Thymus (tissue), 11 donors: ENCODE results near the gene ARHGEF6. TPM values are rescaled to one million over a fixed set of nuclear protein-coding genes. Genes with fewer than 3 reads are reported as not detected.

ENCODE experiments used
- DNase-seq, 9 donors: peaks; one replicate each; pipeline ENCODE4 v3.0.0-alpha.2; 2013; ENCODE audit warnings: low spot score in 9 of 9, low read depth in 6 of 9, missing footprints in 1 of 9
- H3K27ac ChIP-seq, 2 donors: one replicate each; pipeline ENCODE4 v1.5.1; 2013; ENCODE audit warnings: control low read depth in 1 of 2, low read depth in 1 of 2, low read length in 1 of 2, mild to moderate bottlenecking in 1 of 2, moderate library complexity in 1 of 2
- H3K27me3 ChIP-seq, 2 donors: one replicate each; pipeline ENCODE4 v1.5.1; 2013; ENCODE audit warnings: low read length in 1 of 2; ENCODE audit not compliant: control insufficient read depth in 2 of 2, insufficient read depth in 1 of 2
- H3K36me3 ChIP-seq, 2 donors: one replicate each; pipeline ENCODE4 v1.5.1; 2013; ENCODE audit warnings: low read length in 1 of 2, mild to moderate bottlenecking in 1 of 2, moderate library complexity in 1 of 2; ENCODE audit not compliant: control insufficient read depth in 2 of 2, insufficient read depth in 2 of 2
- H3K4me1 ChIP-seq, 2 donors: one replicate each; pipeline ENCODE4 v1.5.1; 2013; ENCODE audit warnings: low read length in 2 of 2; ENCODE audit not compliant: control insufficient read depth in 2 of 2, insufficient read depth in 2 of 2
- H3K4me3 ChIP-seq, 2 donors: one replicate each; pipeline ENCODE4 v1.5.1; 2013; ENCODE audit warnings: low read length in 2 of 2, control low read depth in 1 of 2, mild to moderate bottlenecking in 1 of 2
- H3K9me3 ChIP-seq, 2 donors: one replicate each; pipeline ENCODE4 v1.5.1; 2013; ENCODE audit warnings: low read length in 1 of 2, mild to moderate bottlenecking in 1 of 2; ENCODE audit not compliant: control insufficient read depth in 2 of 2, insufficient read depth in 1 of 2
- WGBS: extraction: QIAGEN DNeasy Blood & Tissue Kit; methylation state at CpG from one replicate; pipeline ENCODE4 v1.1.7; 2013; 5-methylcytosine and 5-hydroxymethylcytosine counted together
- polyA plus RNA-seq: library from polyadenylated mRNA; stranded (reverse); fragments of 200-250 nt; gene quantifications from one replicate; pipeline ENCODE4 v1.2.3, GENCODE V29; 2013
- total RNA-seq: library from RNA; stranded (reverse); fragments of 120-200 nt; gene quantifications from one replicate; pipeline ENCODE4 v1.2.4, GENCODE V29; 2013
- donor health status: healthy.

The ARHGEF6 gene
- total and polyA plus RNA-seq, 2 donors, result 37.2 to 73.9 TPM

- Histone ChIP-seq H3K27ac (peak overlapping the region in 1 of 2 donors; percentile 60), H3K4me3 (no peak overlapping the region), H3K9me3 (no peaks in the 10 kb centered on the region), H3K36me3 (peaks cover 0 to 4% of the 10 kb centered on the region in 2 donors), H3K27me3 (no peaks in the 10 kb centered on the region), H3K4me1 (peaks cover 2 to 16% of the 10 kb centered on the region in 2 donors)
- no peak for DNase-seq
- WGBS, result 100% methylated on average over 1 of the region's 1 CpG
These were observed 83.6 kb downstream of the ARHGEF6 start for GRCh38 chrX:136697156-136697555.

- Histone ChIP-seq H3K36me3 (peaks cover 0 to 4% of the 10 kb centered on the region in 2 donors), H3K4me1 (peaks cover 15 to 31% of the 10 kb centered on the region in 2 donors), H3K27me3 (no peaks in the 10 kb centered on the region), H3K4me3 (no peak overlapping the region), H3K9me3 (no peaks in the 10 kb centered on the region), H3K27ac (peak overlapping the region; percentile 20 to 31)
- peak in 4 of 9 donors; percentile 38 to 74 (median 50) for DNase-seq
- 68% methylated on average over 8 of the region's 8 CpGs for WGBS
These were observed 86.2 kb downstream of the ARHGEF6 start for GRCh38 chrX:136694431-136695087.

GRCh38 chrX:136692271-136692670, 88.5 kb downstream of the ARHGEF6 start:
- peak overlapping the region in 1 of 2 donors; percentile 54 for H3K27ac ChIP-seq
- H3K27me3 ChIP-seq, result no peaks in the 10 kb centered on the region
- peaks cover 15 to 38% of the 10 kb centered on the region in 2 donors for H3K4me1 ChIP-seq
- WGBS, result 98% methylated on average over 4 of the region's 4 CpGs
- H3K9me3 ChIP-seq, result no peaks in the 10 kb centered on the region
- DNase-seq, result no peak
- H3K36me3 ChIP-seq, result peaks cover 0 to 7% of the 10 kb centered on the region in 2 donors
- no peak overlapping the region for H3K4me3 ChIP-seq

- Histone ChIP-seq H3K9me3 (no peaks in the 10 kb centered on the region), H3K4me1 (peaks cover 15 to 37% of the 10 kb centered on the region in 2 donors), H3K36me3 (peaks cover 0 to 4% of the 10 kb centered on the region in 2 donors), H3K4me3 (no peak overlapping the region), H3K27ac (peak overlapping the region; percentile 54 to 74), H3K27me3 (no peaks in the 10 kb centered on the region)
- 73% methylated on average over 3 of the region's 3 CpGs for WGBS
- DNase-seq, result peak in 1 of 9 donors; percentile 46
These were observed 89.5 kb downstream of the ARHGEF6 start for GRCh38 chrX:136691028-136691809.

DNA sequence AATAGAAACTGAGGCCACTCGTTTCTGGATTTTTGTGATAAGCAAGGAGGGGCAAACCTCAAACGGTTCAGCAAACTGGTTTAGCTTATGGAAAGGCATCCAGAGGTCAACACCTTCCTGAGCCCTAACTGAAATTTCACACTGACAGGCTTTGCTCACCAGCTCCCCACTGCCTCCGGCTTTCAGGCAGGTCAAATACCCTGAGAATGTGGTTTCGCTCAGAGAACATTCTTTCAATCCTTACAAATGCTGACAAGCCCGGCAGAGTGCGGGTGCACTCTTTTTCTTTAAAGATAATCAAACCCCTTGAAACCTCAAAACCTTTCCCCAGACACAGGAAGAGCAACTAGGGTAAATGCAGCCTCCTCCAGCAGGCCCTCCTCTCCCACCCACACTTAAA, 91.3 kb downstream of the ARHGEF6 start:
- DNase-seq, result peak in 1 of 9 donors; percentile 49
- H3K27ac ChIP-seq, result peak overlapping the region; percentile 8 to 18
- WGBS, result 52% methylated on average over 6 of the region's 6 CpGs
- peaks cover 4 to 14% of the 10 kb centered on the region in 2 donors for H3K36me3 ChIP-seq
- H3K4me1 ChIP-seq, result peaks cover 15 to 33% of the 10 kb centered on the region in 2 donors
- H3K4me3 ChIP-seq, result no peak overlapping the region
- H3K27me3 ChIP-seq, result no peaks in the 10 kb centered on the region
- no peaks in the 10 kb centered on the region for H3K9me3 ChIP-seq

DNA sequence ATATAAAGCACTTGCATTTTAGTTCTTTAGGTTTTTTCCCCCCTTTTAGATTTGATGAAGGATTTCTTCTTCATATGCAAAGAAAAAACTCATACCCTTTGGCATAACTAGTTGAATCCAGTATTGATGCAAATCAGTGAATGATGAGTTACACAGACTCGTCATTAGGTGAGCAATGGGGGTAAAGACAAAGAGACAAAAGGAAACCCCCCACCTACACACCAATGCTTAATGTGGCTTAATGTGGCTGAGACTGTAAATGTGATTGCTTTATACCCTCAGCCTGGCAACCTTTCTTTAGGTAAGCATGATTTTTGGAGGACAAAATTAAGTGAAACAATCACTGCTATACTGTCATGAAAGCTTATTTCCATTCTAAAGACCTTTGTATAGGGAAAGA, 93.3 kb downstream of the ARHGEF6 start:
- peaks cover 15 to 27% of the 10 kb centered on the region in 2 donors for H3K4me1 ChIP-seq
- 69% methylated on average over 1 of the region's 1 CpG for WGBS
- peaks cover 7 to 20% of the 10 kb centered on the region in 2 donors for H3K36me3 ChIP-seq
- no peaks in the 10 kb centered on the region for H3K27me3 ChIP-seq
- DNase-seq, result peak in 1 of 9 donors; percentile 35
- H3K27ac ChIP-seq, result peak overlapping the region in 1 of 2 donors; percentile 7
- H3K9me3 ChIP-seq, result no peaks in the 10 kb centered on the region
- no peak overlapping the region for H3K4me3 ChIP-seq

GRCh38 chrX:136684120-136684519, 96.6 kb downstream of the ARHGEF6 start:
- peaks cover 0 to 6% of the 10 kb centered on the region in 2 donors for H3K4me1 ChIP-seq
- H3K27me3 ChIP-seq, result no peaks in the 10 kb centered on the region
- H3K4me3 ChIP-seq, result no peak overlapping the region
- DNase-seq, result no peak
- H3K36me3 ChIP-seq, result peaks cover 13 to 36% of the 10 kb centered on the region in 2 donors
- no peaks in the 10 kb centered on the region for H3K9me3 ChIP-seq
- H3K27ac ChIP-seq, result no peak overlapping the region
- WGBS, result 96% methylated on average over 5 of the region's 5 CpGs

DNA sequence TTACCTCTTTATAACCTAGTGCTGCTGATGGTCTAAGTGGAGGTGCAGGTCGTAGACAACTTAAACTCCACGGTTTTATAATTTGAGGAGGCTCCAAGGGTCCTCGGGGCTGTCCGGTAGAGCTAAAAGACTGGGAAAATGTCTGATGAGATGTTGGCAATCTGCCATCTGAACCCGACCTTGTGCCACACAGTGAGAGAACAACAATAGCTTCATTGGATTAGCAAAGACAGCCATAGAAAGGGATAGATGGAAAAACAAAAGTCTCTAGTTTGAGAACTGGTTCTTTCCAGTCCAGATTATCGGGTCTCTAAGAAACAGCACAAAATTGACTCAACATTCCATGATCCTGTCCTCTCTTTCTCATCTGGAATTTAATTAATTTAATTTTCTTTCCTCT, 101.2 kb downstream of the ARHGEF6 start:
- no peak for DNase-seq
- 97% methylated on average over 6 of the region's 6 CpGs for WGBS
- Histone ChIP-seq H3K27ac (no peak overlapping the region), H3K9me3 (no peaks in the 10 kb centered on the region), H3K4me1 (peaks cover 2 to 16% of the 10 kb centered on the region in 2 donors), H3K4me3 (no peak overlapping the region), H3K27me3 (no peaks in the 10 kb centered on the region), H3K36me3 (peaks cover 9 to 31% of the 10 kb centered on the region in 2 donors)
